Body of pancreas (tissue), 4 donors: ENCODE measurements around the gene ZNF71. TPM values are rescaled to one million over a fixed set of nuclear protein-coding genes. Genes with fewer than 3 reads are reported as not detected.

Experiments
- ATAC-seq: fragments of 150-250 bp; one replicate; pipeline ENCODE4 v1.9.1; 2016
- DNase-seq, 4 donors: peaks; one replicate each; pipeline ENCODE4 v3.0.0-alpha.2; 2019
- H3K27ac ChIP-seq, 4 donors: fragments of 200-600 bp; sonication (generic); 1 replicate in 3 of 4; 2 replicates in 1 of 4; pipeline versions ENCODE4 v1.5.1 to v1.6.1; 2016 to 2019; ENCODE audit warnings: mild to moderate bottlenecking in 1 of 4, mixed read lengths in 1 of 4, moderate library complexity in 1 of 4
- H3K27me3 ChIP-seq, 2 donors: fragments of 200-600 bp; sonication (generic); one replicate each; pipeline ENCODE4 v1.6.0; 2016; ENCODE audit warnings: mild to moderate bottlenecking in 1 of 2
- H3K36me3 ChIP-seq, 2 donors: fragments of 200-600 bp; sonication (generic); replicated peaks in 1 of 2; 2 replicates each; pipeline ENCODE4 v1.5.1; 2016; ENCODE audit warnings: low read depth in 2 of 2; ENCODE audit not compliant: insufficient read depth in 1 of 2
- H3K4me1 ChIP-seq: fragments of 200-600 bp; sonication (generic); one replicate; pipeline ENCODE4 v1.6.0; 2016
- H3K4me3 ChIP-seq, 2 donors: fragments of 200-600 bp; sonication (generic); 1 replicate in 1 of 2; 2 replicates in 1 of 2; pipeline ENCODE4 v1.5.1; 2016 to 2019
- H3K9me3 ChIP-seq, 3 donors: fragments of 200-600 bp; sonication (generic); 1 replicate in 2 of 3; 2 replicates in 1 of 3; pipeline ENCODE4 v1.5.1; 2016
- POLR2A ChIP-seq, 3 donors: fragments of 450-650 bp; IDR thresholded peaks; one replicate each; pipeline ENCODE4 v1.6.1; 2016; ENCODE audit warnings: antibody characterized with exemption in 3 of 3, mild to moderate bottlenecking in 2 of 3
- WGBS, 2 donors: methylation state at CpG; one replicate each; pipeline ENCODE4 v1.1.5; 2017; 5-methylcytosine and 5-hydroxymethylcytosine counted together
- intact Hi-C: fragments of 100-400 bp; cut with DNase I; formaldehyde crosslinking; loops from one replicate; pipeline ENCODE4 v1.15.1; 2023
- total RNA-seq, 2 donors: library from RNA; depleted of rRNA; stranded (reverse); fragments of >200 nt; gene quantifications; one replicate each; pipeline ENCODE4 v1.1.0, GENCODE V29; 2016
- TF ChIP-seq, protein P1 (sequence below), 7 experiments: fragments of 450-650 bp in 4 of 7; fragments of 200-600 bp in 3 of 7; sonication (generic) in 3 of 7; IDR thresholded peaks; one replicate each; pipeline ENCODE4 v1.5.1; 2016 to 2019; ENCODE audit warnings: antibody characterized with exemption in 7 of 7

Gene ZNF71
- 1 to 10 TPM; 4.9 to 7.0 TPM for total RNA-seq

GRCh38 chr19:56594783-56595547, at the start of gene ZNF71:
TSS of gene ZNF71 (plus strand) at chr19:56595302. CDS start at chr19:56601559, 6,257 bp downstream.
- Histone ChIP-seq H3K4me1 (peaks cover 10% of the 10 kb centered on the region), H3K27ac (peak within 1 kb of the TSS in 3 of 4 donors; percentile 5 to 50 (median 45)), H3K27me3 (no peaks in the 10 kb centered on the region), H3K36me3 (no peaks in the 10 kb centered on the region), H3K4me3 (peak within 1 kb of the TSS; percentile 96 to 100), H3K9me3 (peaks cover 0 to 6% (median 0%) of the 10 kb centered on the region in 3 donors)
- 1 to 2% methylated on average over 38 to 46 of the region's 52 CpGs for WGBS, 2 donors
- DNase-seq (peak; percentile 89 to 91 (median 91)), ATAC-seq (peak; percentile 93)
- intact Hi-C loops, result no loop called here
- TF ChIP-seq, protein P1, sequence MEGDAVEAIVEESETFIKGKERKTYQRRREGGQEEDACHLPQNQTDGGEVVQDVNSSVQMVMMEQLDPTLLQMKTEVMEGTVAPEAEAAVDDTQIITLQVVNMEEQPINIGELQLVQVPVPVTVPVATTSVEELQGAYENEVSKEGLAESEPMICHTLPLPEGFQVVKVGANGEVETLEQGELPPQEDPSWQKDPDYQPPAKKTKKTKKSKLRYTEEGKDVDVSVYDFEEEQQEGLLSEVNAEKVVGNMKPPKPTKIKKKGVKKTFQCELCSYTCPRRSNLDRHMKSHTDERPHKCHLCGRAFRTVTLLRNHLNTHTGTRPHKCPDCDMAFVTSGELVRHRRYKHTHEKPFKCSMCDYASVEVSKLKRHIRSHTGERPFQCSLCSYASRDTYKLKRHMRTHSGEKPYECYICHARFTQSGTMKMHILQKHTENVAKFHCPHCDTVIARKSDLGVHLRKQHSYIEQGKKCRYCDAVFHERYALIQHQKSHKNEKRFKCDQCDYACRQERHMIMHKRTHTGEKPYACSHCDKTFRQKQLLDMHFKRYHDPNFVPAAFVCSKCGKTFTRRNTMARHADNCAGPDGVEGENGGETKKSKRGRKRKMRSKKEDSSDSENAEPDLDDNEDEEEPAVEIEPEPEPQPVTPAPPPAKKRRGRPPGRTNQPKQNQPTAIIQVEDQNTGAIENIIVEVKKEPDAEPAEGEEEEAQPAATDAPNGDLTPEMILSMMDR (IDR thresholded peaks at IDR 0.05), result no peak
- TF ChIP-seq POLR2A (IDR thresholded peaks at IDR 0.05), result peak in 2 of 3 donors; percentile 39 to 40

GRCh38 chr19:56547535-56547934, 47.6 kb upstream of the ZNF71 start:
- H3K27ac ChIP-seq, result no peak overlapping the region
- DNase-seq, result no peak
- no peaks in the 10 kb centered on the region for H3K27me3 ChIP-seq
- peaks cover 0 to 43% (median 0%) of the 10 kb centered on the region in 3 donors for H3K9me3 ChIP-seq
- H3K36me3 ChIP-seq, result peaks cover 23 to 31% of the 10 kb centered on the region in 2 donors
- TF ChIP-seq POLR2A (IDR thresholded peaks at IDR 0.05), result no peak
- TF ChIP-seq, protein P1 (IDR thresholded peaks at IDR 0.05), result no peak
- no peak for ATAC-seq
- intact Hi-C loops, result no loop called here
- WGBS, 2 donors, result 59 to 72% methylated on average over 6 of the region's 6 CpGs
- no peak overlapping the region for H3K4me3 ChIP-seq
- H3K4me1 ChIP-seq, result no peaks in the 10 kb centered on the region

DNA sequence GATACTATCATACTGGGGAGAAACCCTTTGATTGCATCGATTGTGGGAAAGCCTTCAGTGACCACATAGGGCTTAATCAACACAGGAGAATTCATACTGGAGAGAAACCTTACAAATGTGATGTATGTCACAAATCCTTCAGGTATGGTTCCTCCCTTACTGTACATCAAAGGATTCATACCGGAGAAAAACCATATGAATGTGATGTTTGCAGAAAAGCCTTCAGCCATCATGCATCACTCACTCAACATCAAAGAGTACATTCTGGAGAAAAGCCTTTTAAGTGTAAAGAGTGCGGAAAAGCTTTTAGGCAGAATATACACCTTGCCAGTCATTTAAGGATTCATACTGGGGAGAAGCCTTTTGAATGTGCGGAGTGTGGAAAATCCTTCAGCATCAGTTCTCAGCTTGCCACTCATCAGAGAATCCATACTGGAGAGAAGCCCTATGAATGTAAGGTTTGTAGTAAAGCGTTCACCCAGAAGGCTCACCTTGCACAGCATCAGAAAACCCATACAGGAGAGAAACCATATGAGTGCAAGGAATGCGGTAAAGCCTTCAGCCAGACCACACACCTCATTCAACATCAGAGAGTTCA, 40.7 kb upstream of the ZNF71 start:
- H3K27ac ChIP-seq, result no peak overlapping the region
- H3K9me3 ChIP-seq, result peaks cover 0 to 73% (median 9%) of the 10 kb centered on the region in 3 donors
- ATAC-seq (no peak), DNase-seq (no peak)
- H3K36me3 ChIP-seq, result peaks cover 15 to 28% of the 10 kb centered on the region in 2 donors
- H3K4me3 ChIP-seq, result no peak overlapping the region
- TF ChIP-seq, protein P1 (IDR thresholded peaks at IDR 0.05), result no peak
- no peak for TF ChIP-seq POLR2A (IDR thresholded peaks at IDR 0.05)
- no peaks in the 10 kb centered on the region for H3K4me1 ChIP-seq
- 89 to 91% methylated on average over 6 of the region's 6 CpGs for WGBS, 2 donors
- no peaks in the 10 kb centered on the region for H3K27me3 ChIP-seq
- intact Hi-C loops, result no loop called here

DNA sequence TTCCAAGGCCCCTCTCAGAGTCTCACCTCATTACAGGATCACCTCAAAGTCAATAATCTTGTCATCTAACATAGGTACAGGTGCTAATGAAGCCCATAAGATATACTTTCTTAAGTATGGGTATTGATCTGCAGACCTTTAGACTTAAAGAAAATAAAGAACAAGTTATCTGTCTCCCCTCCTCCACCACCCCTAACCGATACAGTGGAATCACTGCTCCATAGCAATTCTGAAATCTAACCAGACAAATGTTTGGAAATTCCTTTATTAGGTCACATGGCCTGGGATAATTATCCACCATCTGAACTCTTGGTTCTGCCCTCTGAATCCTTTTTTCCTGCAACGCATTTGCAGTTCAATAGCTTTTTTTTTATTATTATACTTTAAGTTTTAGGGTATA, 32.3 kb upstream of the ZNF71 start:
- no peak overlapping the region for H3K27ac ChIP-seq
- ATAC-seq (no peak), DNase-seq (no peak)
- peaks cover 0 to 81% (median 0%) of the 10 kb centered on the region in 3 donors for H3K9me3 ChIP-seq
- no peaks in the 10 kb centered on the region for H3K27me3 ChIP-seq
- no peak overlapping the region for H3K4me3 ChIP-seq
- no peaks in the 10 kb centered on the region for H3K36me3 ChIP-seq
- WGBS, 2 donors, result 91% methylated on average over 2 of the region's 2 CpGs
- intact Hi-C loops, result no loop called here
- TF ChIP-seq POLR2A (IDR thresholded peaks at IDR 0.05), result no peak
- TF ChIP-seq, protein P1 (IDR thresholded peaks at IDR 0.05), result no peak
- H3K4me1 ChIP-seq, result peaks cover 10% of the 10 kb centered on the region
